GM12878 (cell line): ENCODE data around the gene KMT2E. TPM values are rescaled to one million over a fixed set of nuclear protein-coding genes. Genes with fewer than 3 reads are reported as not detected.
A peak's percentile ranks its signal among the peaks of the same experiment; 100 is the strongest.

ENCODE experiments used
- ATAC-seq: fragments of 200-7000 bp; cut with Tn5 transposase; 3 replicates; pipeline ENCODE4 v1.9.1; 2020; ENCODE audit warnings: mild to moderate bottlenecking, moderate library complexity
- BruUV-seq: library from RNA; stranded (reverse); fragments of 400-500 nt; replicated peaks from 2 replicates; lab custom pipeline; 2021; lab: Mats Ljungman, UMichigan
- CTCF ChIA-PET: fragments of 300-600 bp; sonication (Branson Sonifier 250); formaldehyde crosslinking; extraction: SDS; loops from one replicate; lab custom pipeline; 2021; ENCODE audit warnings: inconsistent platforms; lab: Yijun Ruan, JAX
- POLR2A ChIA-PET: fragments of 350-600 bp; formaldehyde crosslinking; extraction: SDS; loops from one replicate; lab custom pipeline; 2021; ENCODE audit warnings: inconsistent platforms; lab: Charles Lee
- RAD21 ChIA-PET: fragments of 300-600 bp; sonication (Branson Sonifier 250); formaldehyde crosslinking; loops from one replicate; lab custom pipeline; 2023; ENCODE audit warnings: antibody characterized with exemption; ENCODE audit not compliant: unreplicated experiment; lab: Charles Lee
- SMC1A ChIA-PET: fragments of 300-600 bp; sonication (Branson Sonifier 250); formaldehyde crosslinking; loops from one replicate; lab custom pipeline; 2023; ENCODE audit not compliant: unreplicated experiment, uncharacterized antibody; lab: Charles Lee
- DNase-seq: peaks from one replicate; pipeline ENCODE4 v3.0.0-alpha.2; 2011; ENCODE audit warnings: low read depth, low spot score
- FAIRE-seq: peaks from 3 replicates; lab custom pipeline; 2011; peaks lifted over from hg19 to GRCh38; lab: Jason Lieb, UNC
- H2AFZ ChIP-seq: 2 replicates; pipeline ENCODE4 v1.6.0; 2011; ENCODE audit warnings: low read depth, low read length, control low read depth; ENCODE audit not compliant: control insufficient read depth
- H3K27ac ChIP-seq: 2 replicates; pipeline ENCODE4 v1.5.1; 2011; ENCODE audit warnings: control low read depth; ENCODE audit not compliant: control insufficient read depth, insufficient read depth
- H3K27me3 ChIP-seq, 2 experiments: replicated peaks in 1 of 2; 2 replicates each; pipeline versions ENCODE4 v1.6.0 to v1.6.1; 2011; ENCODE audit warnings: low read length in 1 of 2; ENCODE audit not compliant: control insufficient read depth in 2 of 2, insufficient read depth in 2 of 2
- H3K36me3 ChIP-seq, 2 experiments: 2 replicates each; pipeline ENCODE4 v1.5.1; 2011; ENCODE audit warnings: low read length in 1 of 2; ENCODE audit not compliant: control insufficient read depth in 2 of 2, insufficient read depth in 2 of 2
- H3K4me1 ChIP-seq: 2 replicates; pipeline ENCODE4 v1.6.1; 2011; ENCODE audit warnings: mild to moderate bottlenecking, low read length, moderate library complexity, mixed read lengths; ENCODE audit not compliant: control insufficient read depth, insufficient read depth
- H3K4me2 ChIP-seq: 2 replicates; pipeline ENCODE4 v1.6.0; 2011; ENCODE audit warnings: control low read depth; ENCODE audit not compliant: control insufficient read depth, insufficient read depth
- H3K4me3 ChIP-seq: fragments of 200-600 bp; sonication (generic); 2 replicates; pipeline ENCODE4 v1.5.1; 2016
- H3K79me2 ChIP-seq: 2 replicates; pipeline ENCODE4 v1.6.0; 2011; ENCODE audit warnings: low read length; ENCODE audit not compliant: control insufficient read depth, insufficient read depth
- H3K9ac ChIP-seq: 2 replicates; pipeline ENCODE4 v1.8.0; 2011; ENCODE audit warnings: low read length, control low read depth, mixed read lengths; ENCODE audit not compliant: control insufficient read depth, insufficient read depth
- H3K9me3 ChIP-seq: replicated peaks from 3 replicates; pipeline ENCODE4 v1.5.1; 2011; ENCODE audit warnings: mild to moderate bottlenecking, low read length; ENCODE audit not compliant: control insufficient read depth, insufficient read depth
- H4K20me1 ChIP-seq: 2 replicates; pipeline ENCODE4 v1.6.0; 2011; ENCODE audit not compliant: control insufficient read depth, insufficient read depth
- SPI1 ChIP-seq: IDR thresholded peaks from 2 replicates; pipeline ENCODE4 v1.6.1; 2011; ENCODE audit warnings: low read depth, mild to moderate bottlenecking, low read length, moderate library complexity, borderline replicate concordance; ENCODE audit not compliant: insufficient read depth
- TBL1XR1 ChIP-seq: IDR thresholded peaks from 2 replicates; pipeline ENCODE4 v1.6.1; 2012; ENCODE audit warnings: low read depth, low read length, improper control_type of control experiment
- ZNF384 ChIP-seq: IDR thresholded peaks from 2 replicates; pipeline ENCODE4 v1.6.1; 2012; ENCODE audit warnings: low read depth, mild to moderate bottlenecking, low read length, improper control_type of control experiment, borderline replicate concordance
- WGBS: methylation state at CpG from one replicate; pipeline ENCODE4 v1.1.6; 2016; ENCODE audit warnings: low lambda C conversion rate; ENCODE audit not compliant: insufficient replicate concordance, insufficient coverage; ENCODE audit errors: missing lambda C conversion rate; 5-methylcytosine and 5-hydroxymethylcytosine counted together
- in situ Hi-C: fragments of 300-500 bp; cut with MboI; formaldehyde crosslinking; loops from 9 replicates; pipeline ENCODE4 v1.14.3; 2018; ENCODE audit warnings: mixed read lengths
- intact Hi-C: fragments of 100-400 bp; cut with micrococcal nuclease; formaldehyde crosslinking; loops from one replicate; pipeline ENCODE4 v1.14.2; 2022; ENCODE audit not compliant: unreplicated experiment
- polyA plus RNA-seq, 11 experiments: library from polyadenylated mRNA; depleted of rRNA in 4 of 11; unstranded in 6 of 11; stranded (reverse) in 5 of 11; fragments of >200 nt; fragmentation: Nextera tagmentation in 4 of 11; fragmentation: Illumina TruSeq in 1 of 11; extraction: Ambion mirVana in 4 of 11; extraction: Trizol in 1 of 11; gene quantifications; 1 replicate in 1 of 11; 2 replicates in 10 of 11; pipeline versions ENCODE4 v1.2.1 to v1.2.3, GENCODE V29; 2011 to 2016; ENCODE audit warnings: inconsistent platforms in 2 of 11, missing spikeins in 2 of 11, low read depth in 1 of 11
- total RNA-seq, 4 experiments: library from RNA; depleted of rRNA in 3 of 4; stranded (reverse); fragments of >200 nt in 3 of 4; fragmentation: Illumina TruSeq in 1 of 4; extraction: Trizol in 1 of 4; gene quantifications; 2 replicates each; pipeline versions ENCODE4 v1.2.1 to v1.2.3, GENCODE V29; 2013 to 2021
- TF ChIP-seq, protein P1 (sequence below): IDR thresholded peaks from 2 replicates; pipeline ENCODE4 v1.6.1; 2011; ENCODE audit warnings: borderline replicate concordance, low read depth, mild to moderate bottlenecking, moderate library complexity, low read length; ENCODE audit not compliant: insufficient read depth, poor library complexity, severe bottlenecking

KMT2E gene
- total and polyA plus RNA-seq, 10 of the 15 experiments (the other 5 are each of a cell fraction or from before 2014, with no cell fraction given), result 13.2 to 68.1 (median 34.1) TPM

DNA sequence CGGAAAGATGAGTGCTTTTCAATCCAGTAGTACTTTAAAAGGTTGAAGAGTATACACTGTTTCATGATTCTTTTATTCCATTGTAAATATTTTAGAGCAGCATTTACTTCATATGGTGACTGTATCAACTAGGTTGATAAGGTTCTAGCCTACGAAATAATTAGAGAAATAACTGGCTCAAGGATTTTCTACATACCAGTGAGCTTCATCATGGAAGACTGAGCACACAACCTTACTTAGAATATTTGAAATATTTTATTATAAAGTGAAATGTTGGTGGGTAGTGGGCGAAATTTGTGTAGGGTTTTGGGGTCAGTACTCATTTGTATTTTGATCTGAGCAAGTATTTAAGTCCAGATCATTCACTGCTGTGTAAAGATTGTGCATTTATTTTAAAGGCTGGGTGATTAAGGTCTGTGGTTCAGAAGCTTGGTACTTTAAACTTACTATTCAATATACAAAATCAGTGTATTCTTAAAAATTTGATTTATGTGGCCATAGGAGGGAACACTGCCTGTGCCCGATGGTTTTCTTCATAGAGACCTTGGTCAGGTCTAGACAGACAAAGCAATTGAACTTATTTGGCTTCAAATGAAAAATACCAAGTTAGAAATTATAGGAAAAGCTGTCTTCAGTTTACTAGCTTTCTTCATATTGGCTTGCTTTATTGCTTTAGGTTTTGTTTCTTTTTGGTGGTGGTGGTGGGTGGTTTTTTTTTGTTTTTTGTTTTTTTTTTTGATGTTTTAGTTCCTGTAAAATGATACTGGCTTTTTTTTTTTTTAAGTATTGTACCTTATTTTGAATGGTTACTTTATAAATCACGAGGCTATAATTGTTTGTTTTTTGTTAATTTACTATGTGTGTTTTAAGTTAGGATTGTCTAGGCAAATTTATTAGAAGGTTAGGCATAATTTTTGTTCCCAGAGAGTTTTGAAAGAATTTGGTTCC, 3.0 kb downstream of the KMT2E start (continued):
- TF ChIP-seq TBL1XR1 (no peak), ZNF384 (peak; percentile 62)

- CTCF ChIA-PET, result interaction anchor here (1.1 to 5.8 kb wide), 6 partner anchors 9 to 134 kb away, joined by 3 to 66 read pairs (median 5); no protein-coding TSS in a partner anchor
- intact Hi-C loops, result loop anchor here (10.0 kb wide), 1 partner anchor 1267 kb away; the partner anchor contains the start of gene NAMPT
- 0% methylated on average over 4 of the region's 4 CpGs for WGBS
- DNase-seq (no peak), FAIRE-seq (no peak)
- peaks cover 10% of the 10 kb centered on the region for H3K4me1 ChIP-seq
- H3K27ac ChIP-seq, result peak overlapping the region; percentile 100
- BruUV-seq, result no TSS peak
- H3K9ac ChIP-seq, result peak overlapping the region; percentile 100
- TF ChIP-seq, protein P1, sequence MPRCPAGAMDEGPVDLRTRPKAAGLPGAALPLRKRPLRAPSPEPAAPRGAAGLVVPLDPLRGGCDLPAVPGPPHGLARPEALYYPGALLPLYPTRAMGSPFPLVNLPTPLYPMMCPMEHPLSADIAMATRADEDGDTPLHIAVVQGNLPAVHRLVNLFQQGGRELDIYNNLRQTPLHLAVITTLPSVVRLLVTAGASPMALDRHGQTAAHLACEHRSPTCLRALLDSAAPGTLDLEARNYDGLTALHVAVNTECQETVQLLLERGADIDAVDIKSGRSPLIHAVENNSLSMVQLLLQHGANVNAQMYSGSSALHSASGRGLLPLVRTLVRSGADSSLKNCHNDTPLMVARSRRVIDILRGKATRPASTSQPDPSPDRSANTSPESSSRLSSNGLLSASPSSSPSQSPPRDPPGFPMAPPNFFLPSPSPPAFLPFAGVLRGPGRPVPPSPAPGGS, result no peak
- 0 out of 2 replicates have a peak, but pooled peaks have one; percentile 28 for TF ChIP-seq SPI1
- TF ChIP-seq, all 136 proteins: peak for 1
- ChIA-PET POLR2A (interaction anchor here (0.7 to 5.7 kb wide), 8 partner anchors 9 to 279 kb away, joined by 3 to 78 read pairs (median 8); no protein-coding TSS in a partner anchor), SMC1A (interaction anchor here (0.6 to 5.7 kb wide), 18 partner anchors 8 to 328 kb away, joined by 3 to 87 read pairs (median 6); no protein-coding TSS in a partner anchor), RAD21 (interaction anchor here (0.8 to 4.4 kb wide), 11 partner anchors 8 to 134 kb away, joined by 3 to 81 read pairs (median 5); no protein-coding TSS in a partner anchor)
- Histone ChIP-seq H3K4me3 (peak overlapping the region; percentile 100), H3K27me3 (no peaks in the 10 kb centered on the region), H2AFZ (no peak overlapping the region), H3K36me3 (no peaks in the 10 kb centered on the region), H4K20me1 (peaks cover 3% of the 10 kb centered on the region; the same call in 1 of the 2 replicates), H3K79me2 (peaks cover 98% of the 10 kb centered on the region), H3K4me2 (peak overlapping the region; percentile 76), H3K9me3 (no peaks in the 10 kb centered on the region)
- no peak for ATAC-seq
- in situ Hi-C loops, result loop anchor here (25.0 kb wide), 1 partner anchor 1269 kb away; the partner anchor contains the start of gene NAMPT
Measured at GRCh38 chr7:105017657-105018365, 3.8 kb downstream of the KMT2E start.
